Fibroblast of skin of right quadriceps (primary cell): ENCODE results near the gene MRAP.

Experiments used
- DNase-seq: peaks from one replicate; pipeline ENCODE4 v3.0.0-alpha.2; 2013

MRAP gene

DNA sequence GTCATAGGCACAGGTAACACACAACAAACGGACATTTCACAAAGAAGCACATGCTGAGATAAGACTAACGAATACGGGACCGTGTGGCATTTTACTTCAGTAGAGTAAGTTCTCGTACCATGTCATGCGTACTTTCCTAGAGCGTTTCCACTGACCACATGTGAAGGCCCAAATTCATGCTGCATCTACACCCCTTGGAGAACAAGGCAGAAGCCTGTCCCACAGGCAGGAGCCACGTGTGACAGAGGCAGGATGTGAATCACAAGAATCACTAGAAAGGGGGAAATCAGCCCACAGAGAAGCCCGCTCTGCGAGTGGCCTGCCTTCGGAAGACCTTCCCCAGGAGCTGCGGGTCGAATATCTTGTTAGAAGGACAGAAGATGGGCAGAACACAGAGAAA is 52.3 kb downstream of the MRAP start:
- DNase-seq = no peak

DNA sequence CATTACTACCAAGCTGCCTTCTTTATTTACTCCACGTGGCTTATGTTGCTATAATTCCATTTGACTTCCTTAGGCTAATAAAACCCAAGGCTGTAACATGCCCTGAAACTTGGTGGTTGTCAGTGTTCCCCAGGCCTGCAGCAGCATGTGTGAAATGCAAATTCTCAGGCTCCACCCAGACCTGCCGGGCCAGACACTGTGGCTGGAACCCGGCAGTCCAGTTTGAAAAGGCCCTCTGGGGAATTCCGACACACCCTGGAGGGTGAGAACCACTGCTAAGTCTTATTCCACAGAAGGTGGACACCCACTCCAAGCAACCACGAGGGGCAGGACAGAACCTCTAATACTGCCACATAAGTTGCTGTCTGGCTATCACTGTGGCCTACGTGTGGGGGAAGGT is 52.8 kb downstream of the MRAP start:
- no peak for DNase-seq

DNA sequence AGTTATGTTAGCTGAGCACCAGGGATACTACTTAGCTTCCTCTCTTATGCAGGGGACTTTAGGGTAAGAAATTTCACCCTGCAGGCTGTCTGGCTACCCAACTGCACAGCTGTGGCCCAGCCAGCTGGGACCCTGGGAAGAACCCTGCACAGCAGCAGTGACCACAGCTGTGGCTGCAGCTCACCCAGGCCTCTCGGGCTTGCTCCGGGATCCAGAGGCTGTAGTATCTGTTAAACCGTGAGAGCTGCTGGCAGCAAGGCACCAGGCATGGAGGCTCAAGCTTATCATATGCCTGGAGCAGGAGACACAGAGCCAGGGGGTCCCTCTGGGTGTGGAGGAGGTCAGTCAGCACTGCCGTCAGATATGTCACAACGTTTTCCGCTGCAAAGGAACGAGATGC is 53.9 kb downstream of the MRAP start:
- DNase-seq = no peak

DNA sequence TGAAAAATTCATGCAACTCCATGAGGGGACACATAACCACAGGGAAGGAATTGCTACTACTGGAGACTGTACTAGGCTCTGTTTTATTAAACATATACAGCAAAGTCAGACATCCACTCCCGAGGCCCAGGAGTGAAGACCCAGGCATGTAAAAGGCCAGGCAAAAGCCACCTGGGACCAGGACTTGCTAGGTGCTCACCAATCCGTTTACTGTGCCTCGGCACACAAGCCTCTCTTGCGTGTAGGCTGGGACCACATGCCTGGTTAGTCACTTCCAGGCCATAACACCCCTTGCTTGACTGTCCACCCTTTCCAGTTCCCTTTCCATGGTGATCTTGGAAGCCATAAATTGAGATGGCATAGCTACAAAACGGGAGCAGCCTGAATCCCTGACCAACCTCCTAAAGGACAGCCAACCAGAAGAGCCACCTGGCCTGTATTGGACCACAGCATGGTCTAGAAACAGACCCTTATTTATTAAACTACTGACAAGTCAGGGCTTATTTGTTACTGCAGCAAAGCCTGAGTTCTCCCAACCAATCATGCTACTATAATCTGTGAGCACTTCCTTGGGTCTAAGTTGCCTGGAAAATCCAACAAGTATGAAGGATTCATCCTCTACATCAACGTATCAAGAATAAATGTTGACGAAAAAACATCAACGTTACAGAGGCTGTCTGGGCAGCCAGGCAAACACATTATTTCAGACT is 54.5 kb downstream of the MRAP start:
- no peak for DNase-seq

DNA sequence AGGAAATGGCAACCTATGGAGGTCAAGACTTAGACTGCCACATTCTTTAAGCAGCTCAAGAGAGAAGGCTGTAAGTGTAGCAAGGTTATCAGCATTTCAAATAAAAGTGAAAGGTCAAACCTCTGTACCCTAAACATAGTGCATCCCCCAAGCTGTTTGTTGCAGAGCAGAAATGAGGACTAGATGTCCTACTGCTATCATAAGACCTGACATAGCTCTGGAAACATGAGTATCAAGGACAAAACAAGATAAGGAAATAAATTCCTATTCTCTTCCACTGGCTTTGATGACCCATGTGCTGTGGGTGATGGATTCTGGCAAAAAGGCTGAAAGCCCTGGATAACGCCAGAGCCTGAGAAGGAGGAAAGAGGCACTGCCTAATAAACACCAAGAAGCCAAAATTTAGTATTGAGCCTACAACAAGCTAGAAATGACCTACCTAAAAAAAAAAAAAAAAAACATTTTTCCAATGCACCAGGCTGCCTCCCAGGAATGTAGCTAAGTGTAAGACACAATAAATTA is 58.3 kb downstream of the MRAP start:
- DNase-seq = no peak

DNA sequence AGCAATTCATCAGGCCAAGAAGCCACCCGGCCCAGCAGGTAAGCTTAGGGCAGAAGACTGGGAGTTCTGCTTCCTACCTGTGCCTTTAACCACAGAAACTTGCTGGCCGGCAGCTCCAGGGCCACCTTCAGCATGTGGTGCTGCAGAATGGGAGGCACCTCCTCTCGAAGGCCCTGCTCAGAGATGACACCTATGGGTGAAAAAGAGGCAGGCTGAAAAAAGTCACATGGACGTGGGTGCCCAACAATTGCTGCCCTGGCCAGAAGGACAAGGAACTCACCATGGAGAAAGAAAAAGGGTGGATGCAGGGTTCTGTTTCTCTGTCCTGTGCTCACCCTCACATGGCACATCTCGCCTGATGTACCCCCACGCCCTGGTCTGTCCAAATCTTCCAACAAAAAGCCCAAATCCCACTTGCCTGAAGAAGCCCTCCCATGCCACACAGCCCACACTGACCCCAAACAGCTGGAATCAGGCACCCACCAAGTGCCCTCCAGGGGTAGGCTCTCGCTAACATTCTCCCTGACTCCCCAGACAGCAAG is 61.1 kb downstream of the MRAP start:
- no peak for DNase-seq

DNA sequence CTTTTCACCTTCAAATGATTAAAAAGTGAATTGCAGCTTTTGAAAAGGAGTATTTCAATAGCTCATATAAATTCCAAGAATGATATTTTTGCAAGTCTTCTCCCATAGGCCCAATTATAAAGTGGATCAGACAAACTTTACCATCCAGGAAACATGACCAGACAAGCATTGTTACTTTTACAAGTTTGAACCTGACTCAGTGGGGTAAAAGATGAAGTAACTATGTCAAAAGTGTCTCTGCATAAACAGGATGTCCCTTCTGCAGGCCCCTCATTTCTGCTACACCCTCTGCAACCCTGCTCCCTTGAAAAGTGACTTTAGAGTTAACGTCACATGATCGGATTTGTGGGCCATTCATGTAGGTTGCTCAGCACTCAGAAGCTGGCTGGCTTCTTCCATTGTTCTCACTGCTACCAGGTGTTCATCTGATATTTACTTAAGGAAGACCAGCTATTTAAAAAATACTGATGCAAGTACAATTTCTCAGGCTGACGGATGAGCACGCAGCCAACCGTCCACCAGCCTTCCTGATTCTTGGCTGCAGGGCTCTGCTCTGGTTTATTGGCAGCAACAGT is 61.8 kb downstream of the MRAP start:
- DNase-seq = no peak
